EL (cell line): ENCODE measurements around the gene SGK1.

Experiments
- DNase-seq: peaks from one replicate; pipeline ENCODE4 v3.0.0-alpha.2; 2016

SGK1 gene

DNA sequence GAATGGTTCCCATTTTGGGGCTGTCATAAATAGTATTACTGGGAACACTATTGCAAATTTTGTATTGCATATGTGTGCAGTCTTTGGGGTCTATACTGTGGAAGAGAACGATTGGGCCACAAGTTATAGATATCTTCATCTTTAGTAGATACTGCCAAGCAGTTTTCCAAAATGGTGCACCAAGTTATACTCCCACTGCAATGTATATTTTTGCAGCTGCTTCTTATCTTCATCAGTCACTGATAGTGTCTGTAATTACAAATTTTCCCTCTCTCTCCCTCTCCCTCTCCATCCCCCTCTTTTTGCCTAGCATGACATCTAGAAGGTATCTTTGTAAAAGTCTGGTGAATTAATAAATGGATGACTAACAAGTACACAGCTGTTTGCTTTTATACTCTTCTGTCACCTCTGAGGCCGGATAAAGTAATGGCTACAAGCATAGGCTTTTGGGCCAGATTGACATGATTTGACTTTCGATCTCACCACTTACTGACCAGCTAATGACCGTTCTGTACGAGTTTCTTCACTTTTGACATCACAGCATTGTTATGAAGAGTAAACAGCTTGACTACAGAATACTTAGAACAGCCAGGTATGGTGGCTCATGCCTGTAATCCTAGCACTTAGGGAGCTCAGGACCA is 152.2 kb downstream of the SGK1 start:
- DNase-seq = no peak

DNA sequence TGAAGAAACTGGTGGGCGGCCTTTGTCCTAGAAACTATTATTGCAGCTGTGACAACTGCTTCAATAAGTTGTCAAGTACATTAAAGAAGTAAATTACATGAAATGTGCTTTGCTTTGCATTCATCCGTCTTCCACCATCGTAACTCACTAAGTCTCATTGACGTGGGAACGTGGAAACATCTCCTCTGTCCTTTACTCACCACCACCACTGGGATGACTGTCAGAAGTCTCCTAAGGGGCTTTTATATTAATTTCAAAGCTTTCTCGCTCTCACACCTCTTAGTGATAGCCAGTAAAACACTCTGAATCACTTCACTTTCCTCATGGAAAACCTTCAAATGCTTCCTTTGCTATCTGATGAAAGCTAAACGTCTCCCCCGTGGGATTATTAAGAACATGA is 153.6 kb downstream of the SGK1 start:
- no peak for DNase-seq

DNA sequence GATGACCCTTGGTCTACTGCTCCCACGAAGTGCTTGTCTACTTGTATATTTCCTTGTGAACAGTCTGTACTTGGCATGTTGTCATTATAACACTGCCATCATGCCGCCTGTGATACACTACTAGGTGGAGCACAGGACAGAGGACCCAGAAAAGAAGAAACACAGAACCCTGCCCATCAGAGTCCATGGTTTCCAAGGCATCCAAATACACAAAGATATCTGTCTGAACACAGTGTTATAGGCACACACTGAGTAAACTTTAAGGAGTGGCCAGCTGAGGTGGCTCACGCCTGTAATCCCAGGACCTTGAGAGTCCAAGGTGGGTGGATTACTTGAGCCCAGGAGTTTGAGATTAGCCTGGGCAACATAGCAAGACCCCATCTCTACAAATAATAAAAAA is 155.0 kb downstream of the SGK1 start:
- no peak for DNase-seq

DNA sequence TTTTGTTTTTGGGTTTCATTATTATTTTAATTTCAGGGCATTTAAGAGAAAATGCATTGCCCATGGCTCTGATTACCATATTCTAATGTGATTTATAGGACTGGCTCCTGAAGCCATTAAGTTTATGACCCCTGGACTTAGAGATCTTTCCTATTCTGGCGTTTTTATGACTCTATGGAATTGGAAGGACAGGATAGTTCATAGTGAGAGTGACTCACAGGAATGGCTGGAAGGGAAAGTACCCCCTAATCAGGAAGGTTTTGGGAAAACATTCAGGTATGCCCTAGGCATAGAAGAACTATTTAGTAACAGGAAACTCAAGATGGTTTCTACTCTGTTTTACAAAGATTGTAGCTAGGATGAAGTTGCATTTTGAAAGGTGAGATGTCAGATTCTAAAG is 156.9 kb downstream of the SGK1 start:
- peak; percentile 68 for DNase-seq

DNA sequence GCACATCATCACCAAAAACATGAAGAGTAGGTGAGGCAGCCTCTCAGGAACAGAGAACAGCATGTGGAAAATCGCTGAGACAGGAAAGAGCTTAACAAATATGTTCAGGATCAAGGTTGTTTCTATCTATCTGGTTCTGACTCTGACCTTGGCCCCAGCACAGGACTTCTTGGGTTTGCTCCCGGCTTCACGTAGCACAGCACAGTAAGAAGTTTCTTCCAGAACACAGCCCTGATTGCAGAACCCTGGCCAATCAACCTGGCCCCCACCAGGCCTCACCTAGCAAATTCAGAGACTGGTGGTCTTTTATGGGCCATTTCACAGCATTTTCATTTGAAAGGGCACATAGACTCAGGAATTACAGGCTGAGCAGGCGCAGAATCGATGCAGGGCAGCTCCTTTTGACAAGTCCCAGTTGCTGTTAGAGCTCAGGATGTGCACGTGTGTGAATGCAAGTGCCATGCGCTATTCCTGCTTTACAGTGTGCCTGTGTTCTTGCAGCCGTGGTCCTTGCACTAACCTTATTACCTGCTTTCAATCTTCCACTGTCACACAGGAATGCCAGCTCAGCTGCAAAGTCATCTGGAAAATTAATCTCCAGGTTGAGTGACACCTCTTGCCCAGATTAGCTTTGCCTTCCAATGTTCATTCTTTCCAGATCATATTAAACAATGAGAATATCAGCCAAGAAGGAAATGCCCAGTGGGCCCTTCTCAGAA is 165.0 kb downstream of the SGK1 start:
- no peak for DNase-seq

DNA sequence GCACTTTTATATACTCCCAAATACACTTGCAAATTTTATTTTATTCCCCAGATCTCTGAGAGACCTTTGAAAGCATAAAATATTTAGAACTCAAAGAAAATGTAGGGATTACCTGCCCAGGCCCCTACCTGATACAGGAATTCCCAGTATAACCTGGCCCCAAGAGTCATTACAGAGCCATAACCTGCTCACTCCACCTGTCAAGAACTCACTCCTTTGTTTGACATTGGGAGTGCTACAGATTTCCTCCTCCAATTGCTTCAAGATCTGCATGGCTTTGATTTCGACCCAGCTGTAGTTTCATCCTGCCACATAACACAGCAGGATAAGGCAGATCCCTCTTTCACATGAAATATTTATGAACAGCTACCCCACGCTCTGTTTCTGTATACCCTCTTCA is 169.3 kb downstream of the SGK1 start:
- no peak for DNase-seq

DNA sequence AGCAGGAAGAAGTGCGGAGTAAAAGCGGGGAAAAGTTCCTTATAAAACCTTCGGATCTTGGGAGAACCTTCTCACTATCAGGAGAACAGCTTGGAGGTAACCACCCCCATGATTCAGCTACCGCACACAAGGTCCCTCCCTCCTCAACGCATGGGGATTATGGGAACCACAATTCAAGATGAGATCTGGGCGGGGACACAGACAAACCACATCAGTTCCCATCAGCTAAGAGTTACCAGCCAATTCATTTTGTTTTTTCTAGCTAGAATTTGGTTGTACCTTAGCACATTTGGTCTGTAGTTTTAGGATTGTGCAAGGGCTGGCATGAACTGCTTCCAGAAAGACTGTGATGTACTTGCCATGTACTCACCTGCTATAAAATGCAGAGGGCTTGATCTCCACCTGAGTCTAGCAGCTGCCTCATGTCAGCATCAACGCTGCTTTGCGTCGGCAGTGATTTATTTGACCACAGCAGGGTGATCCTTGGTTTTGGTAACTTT is 170.8 kb downstream of the SGK1 start:
- no peak for DNase-seq

DNA sequence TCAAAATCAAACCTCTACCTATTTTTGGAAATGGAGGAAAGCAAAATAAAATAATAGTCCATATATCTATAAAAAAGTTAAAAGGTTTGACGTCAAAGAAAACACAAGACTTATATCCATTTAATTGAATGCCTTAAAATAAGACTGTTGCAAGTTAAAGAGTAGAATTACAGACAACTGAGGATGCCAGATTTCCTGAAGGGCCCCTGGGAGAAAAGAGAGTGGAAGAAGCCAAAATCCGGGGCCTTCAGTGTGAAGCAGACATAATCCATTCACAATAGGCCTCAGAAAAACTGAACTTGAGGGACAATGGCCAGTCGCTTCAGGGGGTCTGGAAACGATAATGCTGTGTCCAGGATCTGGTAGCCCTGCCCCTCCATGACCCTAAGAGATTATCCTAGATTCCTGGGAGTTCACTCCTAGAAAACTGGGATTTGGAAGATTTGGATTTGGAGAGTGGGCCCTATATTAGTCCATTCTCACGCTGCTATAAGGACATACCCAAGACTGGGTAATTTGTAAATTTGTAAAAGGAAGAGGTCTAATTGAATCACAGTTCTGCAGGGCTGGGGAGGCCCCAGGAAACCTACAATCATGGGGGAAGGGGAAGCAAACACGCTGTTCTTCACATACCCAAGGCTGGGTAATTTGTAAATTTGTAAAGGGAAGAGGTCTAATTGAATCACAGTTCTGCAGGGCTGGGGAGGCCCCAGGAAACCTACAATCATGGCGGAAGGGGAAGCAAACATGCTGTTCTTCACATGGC is 171.5 kb downstream of the SGK1 start:
- DNase-seq = no peak

DNA sequence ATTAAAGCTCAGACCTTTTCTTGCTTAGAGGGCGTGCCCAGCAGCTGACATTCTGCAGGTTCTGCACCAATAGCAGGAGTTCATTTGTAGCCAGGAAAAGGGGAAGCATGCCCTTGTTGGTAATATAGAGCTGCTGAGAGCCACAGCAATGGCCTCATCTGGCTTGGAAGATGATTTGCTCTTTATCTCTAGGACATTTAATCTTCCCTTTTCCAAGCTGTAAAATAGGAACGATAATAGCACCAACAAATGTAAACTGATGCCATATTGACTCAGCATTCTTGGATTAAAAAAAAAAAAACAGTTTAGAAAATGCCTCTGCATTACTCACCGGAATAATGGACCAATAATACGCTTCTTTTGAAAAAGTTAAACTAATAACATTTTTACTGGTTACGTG is 172.1 kb downstream of the SGK1 start:
- peak; percentile 25 for DNase-seq

DNA sequence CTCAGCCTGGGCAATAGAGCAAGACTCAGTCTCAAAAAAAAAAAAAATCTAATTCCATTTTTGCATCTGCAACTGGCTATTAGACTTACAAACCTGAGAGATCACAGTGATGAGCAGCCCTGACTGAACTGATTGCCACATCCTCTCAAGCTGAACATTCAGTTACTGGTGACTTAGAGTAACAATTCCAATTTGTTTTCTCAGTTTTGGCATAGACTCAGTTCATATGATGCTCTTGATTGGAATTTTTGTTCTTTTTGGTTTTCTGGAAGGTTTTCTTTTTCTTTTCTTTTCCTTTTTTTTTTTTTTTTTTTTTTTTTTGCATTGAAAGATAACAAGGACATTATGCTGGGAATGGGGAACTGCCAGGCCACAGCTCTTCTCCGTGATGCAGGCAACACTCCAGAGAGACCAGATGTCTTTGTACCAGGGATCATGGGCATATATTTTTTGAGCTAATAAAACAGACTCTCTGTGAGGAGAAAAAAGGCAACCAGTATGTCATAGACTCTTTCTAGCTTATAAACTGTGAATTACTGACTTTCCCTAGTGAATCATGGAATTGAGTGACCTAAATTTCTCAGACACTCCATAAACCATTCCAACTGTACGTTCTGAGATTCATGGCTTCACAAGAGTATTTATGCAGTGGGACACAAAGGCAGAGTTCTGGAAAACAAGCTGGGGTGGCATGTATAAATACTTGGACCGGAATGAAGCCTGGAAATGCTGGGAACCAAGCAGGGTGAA is 179.5 kb downstream of the SGK1 start:
- no peak for DNase-seq

DNA sequence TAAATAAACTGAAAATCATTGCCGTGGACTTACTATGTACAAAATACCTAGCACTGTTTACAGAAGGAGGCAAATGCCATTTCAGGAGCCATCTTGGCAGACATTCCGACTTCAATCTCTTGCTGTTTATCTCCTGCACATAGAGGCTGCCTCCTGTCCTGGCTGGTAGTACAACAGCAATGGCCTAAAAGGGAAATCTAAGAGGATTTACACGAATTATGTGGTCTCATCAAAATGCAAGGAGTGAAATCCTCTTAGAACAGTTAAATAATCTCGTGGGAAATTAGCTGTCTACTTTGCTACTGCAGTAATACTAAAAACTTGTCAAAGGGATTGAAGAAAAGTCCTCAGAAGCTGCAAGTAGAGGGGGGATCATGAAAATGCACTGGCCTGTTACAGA is 183.3 kb downstream of the SGK1 start:
- no peak for DNase-seq

DNA sequence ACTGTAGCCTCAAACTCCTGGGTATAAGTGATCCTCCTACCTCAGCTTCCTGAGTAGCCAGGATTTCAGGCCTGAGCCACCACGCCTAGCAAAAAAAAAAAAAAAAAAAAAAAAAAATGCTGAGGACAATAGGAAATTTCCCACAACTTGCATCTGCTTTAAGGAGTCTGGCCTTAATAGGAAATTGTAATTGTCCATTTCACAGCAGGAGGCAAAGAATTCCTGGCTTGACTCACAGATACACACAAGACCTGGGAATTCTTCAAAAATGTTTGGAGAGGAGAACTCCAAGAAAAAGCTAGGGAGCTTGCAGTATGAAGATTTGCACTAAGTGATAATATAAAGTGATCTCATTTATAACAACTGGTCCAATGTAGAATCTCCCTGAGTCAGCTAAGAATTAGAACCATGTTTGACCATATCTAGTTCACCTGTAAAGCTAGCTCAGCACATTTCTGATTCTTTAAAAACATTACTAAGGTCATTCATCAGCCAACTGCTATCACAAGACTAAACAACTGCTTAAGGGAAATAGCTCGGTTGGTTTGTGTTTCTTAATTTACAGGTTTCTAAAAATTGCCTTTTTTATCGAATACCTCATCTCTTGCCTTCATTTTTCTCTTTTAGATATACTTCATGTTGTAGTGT is 185.3 kb downstream of the SGK1 start:
- DNase-seq = peak; percentile 15

DNA sequence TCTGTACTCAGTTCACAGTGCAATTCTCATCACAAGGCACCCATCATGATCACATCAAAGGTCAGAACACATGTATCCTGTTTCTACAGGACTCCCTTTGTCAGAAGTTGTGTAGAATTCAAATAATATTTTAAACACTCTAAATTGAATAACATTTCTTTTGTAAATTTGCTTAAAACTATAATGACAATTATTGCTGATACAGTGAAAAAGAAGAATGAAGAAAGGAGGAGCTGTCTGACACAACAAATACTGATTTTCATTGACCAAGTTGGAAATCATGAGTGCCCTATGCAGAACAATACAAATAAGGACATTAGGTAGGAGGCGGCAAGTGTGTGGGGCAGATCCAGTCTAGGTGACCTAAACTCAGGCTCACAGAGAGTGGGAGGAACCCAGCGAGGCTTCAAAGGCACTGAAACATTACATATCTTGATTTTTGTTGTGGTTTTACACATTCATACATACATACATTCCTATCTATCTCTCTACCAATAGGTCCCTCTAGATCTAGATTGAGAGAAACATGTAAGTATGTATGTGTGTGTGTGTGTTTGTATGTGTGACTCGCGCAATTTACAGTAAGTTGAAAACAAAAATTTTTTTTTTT is 186.3 kb downstream of the SGK1 start:
- no peak for DNase-seq

DNA sequence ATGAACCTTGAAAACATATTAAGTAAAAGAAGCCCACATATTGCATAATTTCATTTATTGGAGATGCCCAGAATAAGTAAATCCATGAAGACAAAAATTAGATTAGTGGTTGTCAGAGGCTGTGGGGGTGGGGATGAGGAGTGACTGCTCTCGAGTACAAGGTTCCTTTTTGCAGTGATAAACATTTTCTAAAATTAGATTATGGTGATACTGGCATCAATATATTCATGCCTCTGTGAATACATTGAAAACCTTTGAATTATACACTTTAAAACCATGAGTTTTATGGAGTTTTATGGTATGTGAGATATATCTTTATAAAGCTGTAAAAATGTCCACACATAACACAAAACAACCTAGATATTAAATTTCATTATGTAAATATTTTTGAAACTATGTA is 189.8 kb downstream of the SGK1 start:
- DNase-seq = no peak

DNA sequence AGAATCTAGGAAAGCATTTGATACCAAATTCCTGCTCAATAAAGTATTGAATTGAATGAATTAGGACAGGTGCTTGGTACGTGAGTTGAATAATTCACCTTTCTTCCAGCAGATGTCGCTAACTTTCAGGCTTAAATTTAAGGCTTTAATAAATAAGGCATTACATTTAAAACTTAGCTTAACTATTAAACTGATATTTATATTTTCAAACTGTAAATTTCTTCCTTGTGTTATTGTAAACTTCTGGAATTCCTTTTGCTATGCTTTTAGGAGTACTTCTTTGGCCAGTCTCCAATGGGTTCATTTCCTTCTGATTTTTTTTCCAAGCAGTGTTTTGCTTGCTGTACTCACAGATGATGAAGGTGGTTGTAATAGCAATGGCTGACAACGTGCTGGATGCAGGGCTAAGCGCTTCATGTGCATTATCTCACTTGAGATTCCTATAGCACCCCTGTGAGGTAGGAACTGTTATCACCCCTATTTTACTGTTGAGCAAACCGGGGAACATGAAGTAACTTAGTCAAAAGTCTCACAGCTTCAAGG is 194.2 kb downstream of the SGK1 start:
- DNase-seq = peak; percentile 74

DNA sequence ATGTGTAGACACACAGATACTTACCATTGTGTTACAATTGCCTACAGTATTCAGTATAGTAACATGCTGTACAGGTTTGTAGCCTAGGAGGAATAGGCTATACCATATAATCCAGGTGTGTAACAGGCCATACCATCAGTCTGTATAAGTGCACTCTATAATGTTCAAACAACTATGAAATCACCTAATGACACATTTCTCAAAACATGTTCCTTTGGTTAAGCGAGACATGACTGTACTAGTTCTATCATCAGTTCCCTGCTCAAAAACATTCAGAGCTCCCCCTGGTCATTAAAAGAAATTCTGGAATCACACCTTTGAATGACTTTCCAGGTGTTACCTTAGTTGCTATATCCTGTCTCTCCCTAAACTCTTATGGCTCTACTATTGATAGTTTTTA is 195.1 kb downstream of the SGK1 start:
- DNase-seq = no peak

DNA sequence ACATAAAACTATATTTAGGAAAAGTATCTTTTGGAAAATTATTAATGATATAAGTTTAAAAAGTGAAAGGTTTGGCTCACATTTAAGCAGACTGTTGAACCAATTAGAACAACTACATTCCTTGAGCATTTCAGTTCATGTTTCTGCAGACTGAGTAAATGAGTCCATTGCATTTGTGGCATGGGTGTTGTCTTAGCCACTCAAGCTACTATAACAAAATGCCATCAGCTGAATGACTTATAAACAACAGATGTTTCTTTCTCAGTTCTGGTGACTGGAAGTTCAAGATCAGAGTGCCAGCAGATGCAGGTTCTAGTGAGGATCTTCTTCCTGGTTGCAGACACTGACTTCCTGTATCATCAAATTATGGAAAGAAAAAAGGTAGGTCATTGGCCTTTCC is 198.4 kb downstream of the SGK1 start:
- no peak for DNase-seq
